CD4-positive, CD25-positive, alpha-beta regulatory T cell (primary cell): ENCODE data around the gene RNF181. TPM values are rescaled to one million over a fixed set of nuclear protein-coding genes. Genes with fewer than 3 reads are reported as not detected.

Source experiments
- ATAC-seq, 2 donors: fragments of 150-1000 bp; cut with Tn5 transposase; one replicate each; pipeline ENCODE4 v1.10.0; 2021; ENCODE audit warnings: low read depth in 2 of 2, moderate number of reproducible peaks in 2 of 2, moderate library complexity in 1 of 2
- DNase-seq, 3 donors: peaks; one replicate each; pipeline versions ENCODE4 v3.0.0 to v3.0.0-alpha.2; 2012 to 2022; ENCODE audit warnings: mixed read lengths in 1 of 3
- H3K27ac ChIP-seq: one replicate; pipeline ENCODE4 v1.7.0; 2013; ENCODE audit warnings: mild to moderate bottlenecking, low read length; ENCODE audit not compliant: insufficient read depth, poor library complexity, severe bottlenecking
- H3K27me3 ChIP-seq: one replicate; pipeline ENCODE4 v1.7.0; 2013; ENCODE audit warnings: low read length; ENCODE audit not compliant: control insufficient read depth, insufficient read depth
- H3K36me3 ChIP-seq: one replicate; pipeline ENCODE4 v1.7.0; 2013; ENCODE audit warnings: mild to moderate bottlenecking, low read length, moderate library complexity; ENCODE audit not compliant: control insufficient read depth, insufficient read depth
- H3K4me1 ChIP-seq: 2 replicates; pipeline ENCODE4 v1.7.0; 2013; ENCODE audit warnings: mild to moderate bottlenecking, low read length; ENCODE audit not compliant: insufficient read depth, control insufficient read depth, poor library complexity, severe bottlenecking
- H3K4me3 ChIP-seq: one replicate; pipeline ENCODE4 v1.7.0; 2013; ENCODE audit warnings: low read depth, mild to moderate bottlenecking, low read length, moderate library complexity
- H3K9me3 ChIP-seq, 2 experiments: 1 replicate in 1 of 2; 2 replicates in 1 of 2; pipeline ENCODE4 v1.7.0; 2013; ENCODE audit warnings: low read length in 2 of 2, mild to moderate bottlenecking in 1 of 2, moderate library complexity in 1 of 2; ENCODE audit not compliant: control insufficient read depth in 2 of 2
- H3K27ac Mint-ChIP-seq, 3 donors: one replicate each; pipeline ENCODE4 v1.8.0; 2020 to 2022; ENCODE audit warnings: mild to moderate bottlenecking in 3 of 3, mixed read lengths in 3 of 3, moderate library complexity in 2 of 3
- H3K27me3 Mint-ChIP-seq: one replicate; pipeline ENCODE4 v1.8.0; 2022; ENCODE audit warnings: mild to moderate bottlenecking, mixed read lengths
- H3K36me3 Mint-ChIP-seq: one replicate; pipeline ENCODE4 v1.8.0; 2020; ENCODE audit warnings: mixed read lengths
- H3K4me1 Mint-ChIP-seq, 4 donors: one replicate each; pipeline ENCODE4 v1.8.0; 2020 to 2022; ENCODE audit warnings: mixed read lengths in 4 of 4, mild to moderate bottlenecking in 1 of 4
- H3K4me3 Mint-ChIP-seq, 4 donors: one replicate each; pipeline ENCODE4 v1.8.0; 2020 to 2022; ENCODE audit warnings: mild to moderate bottlenecking in 4 of 4, mixed read lengths in 4 of 4, moderate library complexity in 3 of 4
- H3K9me3 Mint-ChIP-seq, 7 donors: one replicate each; pipeline ENCODE4 v1.8.0; 2020 to 2022; ENCODE audit warnings: mixed read lengths in 7 of 7, mild to moderate bottlenecking in 3 of 7, moderate library complexity in 2 of 7
- polyA plus RNA-seq, 4 donors: library from polyadenylated mRNA; unstranded; fragments of 300-500 nt; fragmentation: Illumina TruSeq; gene quantifications; one replicate each; pipeline ENCODE4 v1.2.3, GENCODE V29; 2021
- total RNA-seq: library from RNA; stranded (reverse); gene quantifications from one replicate; pipeline ENCODE4 v1.2.3, GENCODE V29; 2022

RNF181 gene, protein sequence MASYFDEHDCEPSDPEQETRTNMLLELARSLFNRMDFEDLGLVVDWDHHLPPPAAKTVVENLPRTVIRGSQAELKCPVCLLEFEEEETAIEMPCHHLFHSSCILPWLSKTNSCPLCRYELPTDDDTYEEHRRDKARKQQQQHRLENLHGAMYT
- total RNA-seq (47.0 TPM), polyA plus RNA-seq (100 to 1,000 TPM; 233 to 297 (median 251) TPM)

DNA sequence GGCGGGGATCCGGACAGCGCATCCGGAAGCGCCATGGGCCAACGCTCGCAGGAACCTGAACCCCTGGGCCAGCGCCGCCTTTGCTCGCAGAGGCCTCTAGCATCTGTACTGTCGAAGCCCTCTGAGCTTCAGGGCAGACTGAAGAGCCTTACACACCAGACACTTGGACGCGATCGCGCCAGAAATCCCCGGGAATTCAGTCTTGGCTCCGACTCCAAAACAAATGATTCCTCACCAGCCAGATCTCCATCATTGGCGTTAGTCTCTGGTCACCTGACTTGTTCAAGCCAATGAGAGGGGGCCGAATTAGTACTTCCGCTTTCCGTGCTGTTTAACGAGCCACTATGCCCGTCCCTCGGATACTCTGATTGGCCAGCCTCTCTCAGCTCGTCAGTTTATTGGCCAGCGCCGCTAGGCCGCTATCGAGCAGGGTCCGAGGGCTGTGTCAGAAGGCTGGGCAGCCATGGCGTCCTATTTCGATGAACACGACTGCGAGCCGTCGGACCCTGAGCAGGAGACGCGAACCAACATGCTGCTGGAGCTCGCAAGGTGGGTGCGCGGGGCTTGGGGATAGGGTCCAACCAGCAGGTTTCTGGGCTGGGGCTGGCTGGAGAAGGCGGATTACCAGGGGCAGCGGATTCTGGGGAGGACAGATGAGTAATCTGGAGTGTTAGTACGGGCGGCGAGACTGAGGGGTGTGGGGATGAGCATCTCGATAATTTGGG lies at the start of gene RNF181:
Gene RNF181, plus strand, starts transcription at position 445 of the 725 bp plus-strand sequence. Its CDS starts 19 bp downstream, at position 464.
- Mint-ChIP-seq H3K4me3 (peak within 1 kb of the TSS; percentile 96 to 99 (median 98)), H3K36me3 (peaks cover 4% of the 10 kb centered on the region), H3K4me1 (peaks cover 3 to 51% (median 19%) of the 10 kb centered on the region in 4 donors), H3K9me3 (no peaks in the 10 kb centered on the region), H3K27me3 (no peaks in the 10 kb centered on the region), H3K27ac (peak within 1 kb of the TSS; percentile 94 to 99 (median 98))
- H3K27me3 ChIP-seq = no peaks in the 10 kb centered on the region
- DNase-seq (peak; percentile 90 to 97 (median 91)), ATAC-seq (peak; percentile 99)
- H3K27ac ChIP-seq = peak within 1 kb of the TSS; percentile 80
- no peaks in the 10 kb centered on the region for H3K9me3 ChIP-seq
- peaks cover 17% of the 10 kb centered on the region for H3K36me3 ChIP-seq
- peaks cover 28% of the 10 kb centered on the region for H3K4me1 ChIP-seq
- peak within 1 kb of the TSS; percentile 88 for H3K4me3 ChIP-seq

DNA sequence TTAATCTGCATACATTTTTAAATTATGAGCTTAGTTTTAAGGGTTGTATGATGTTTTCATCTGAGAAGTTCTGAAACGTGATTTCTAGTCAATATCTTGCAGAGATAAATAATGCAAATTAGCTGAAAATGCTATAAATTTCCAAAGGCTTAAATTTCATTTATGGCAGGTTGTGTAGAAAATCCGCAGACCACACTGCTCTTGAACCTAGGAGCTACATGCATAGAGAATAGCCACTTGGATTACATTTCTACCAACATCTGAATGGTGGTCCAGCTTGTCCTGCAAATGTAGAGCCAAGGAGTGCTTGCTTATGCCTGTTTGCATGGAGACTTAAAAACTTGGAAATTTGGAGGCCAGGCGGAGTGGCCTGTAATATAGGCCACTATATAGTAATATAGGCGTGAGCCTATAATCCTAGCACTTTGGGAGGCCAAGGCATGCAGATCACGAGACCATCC lies 49.7 kb upstream of the RNF181 start:
- Histone ChIP-seq H3K4me1 (peaks cover 9% of the 10 kb centered on the region), H3K4me3 (no peak overlapping the region), H3K27me3 (no peaks in the 10 kb centered on the region), H3K9me3 (no peaks in the 10 kb centered on the region), H3K36me3 (peaks cover 65% of the 10 kb centered on the region), H3K27ac (no peak overlapping the region)
- Mint-ChIP-seq H3K27ac (no peak overlapping the region), H3K9me3 (no peaks in the 10 kb centered on the region), H3K36me3 (peaks cover 34% of the 10 kb centered on the region), H3K4me1 (peaks cover 3 to 28% (median 19%) of the 10 kb centered on the region in 4 donors), H3K27me3 (no peaks in the 10 kb centered on the region), H3K4me3 (no peak overlapping the region)
- ATAC-seq = no peak
- no peak for DNase-seq

DNA sequence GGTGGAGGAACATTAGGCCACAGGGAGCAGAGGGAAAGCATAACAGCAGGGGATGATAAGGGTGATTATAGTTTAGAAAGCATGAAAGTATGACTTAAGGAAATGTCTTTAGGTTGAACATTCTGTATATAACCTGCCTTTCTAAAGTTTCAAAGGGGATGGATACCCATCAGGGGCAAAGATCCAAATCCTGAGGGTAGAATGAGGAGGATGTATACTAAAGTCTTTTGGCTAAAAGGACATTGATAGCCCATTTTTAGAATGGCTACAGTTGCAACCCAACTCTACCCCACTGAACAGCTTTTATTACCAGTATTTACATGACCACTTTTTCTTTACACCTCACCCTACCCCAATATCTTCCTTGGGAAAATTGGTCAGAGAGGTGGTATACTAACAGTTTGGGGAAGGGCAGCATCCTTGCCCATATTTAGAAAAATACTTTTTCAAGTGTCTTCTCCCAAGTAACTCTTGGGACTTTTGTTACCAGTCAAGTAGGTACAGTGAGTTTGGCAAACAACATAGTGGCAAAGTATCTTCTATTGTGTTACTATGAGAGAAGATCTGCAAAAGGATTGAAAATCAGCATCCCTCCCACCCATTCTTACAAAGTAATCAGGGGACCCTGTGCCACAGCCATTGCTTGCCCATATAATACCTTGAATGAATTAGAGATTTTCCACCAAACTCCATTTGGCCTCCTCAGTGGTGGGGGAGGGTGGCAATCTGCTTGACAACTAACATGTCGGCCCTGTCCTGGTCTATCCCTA lies 48.3 kb upstream of the RNF181 start:
- peak overlapping the region in 1 of 3 donors; percentile 32 for H3K27ac Mint-ChIP-seq
- no peak for ATAC-seq
- no peaks in the 10 kb centered on the region for H3K9me3 Mint-ChIP-seq
- H3K36me3 ChIP-seq = peaks cover 60% of the 10 kb centered on the region
- H3K4me3 Mint-ChIP-seq = no peak overlapping the region
- H3K27me3 Mint-ChIP-seq = no peaks in the 10 kb centered on the region
- H3K4me1 Mint-ChIP-seq = peaks cover 0 to 17% (median 12%) of the 10 kb centered on the region in 4 donors
- no peaks in the 10 kb centered on the region for H3K4me1 ChIP-seq
- no peak overlapping the region for H3K4me3 ChIP-seq
- DNase-seq = no peak
- H3K27me3 ChIP-seq = no peaks in the 10 kb centered on the region
- peaks cover 37% of the 10 kb centered on the region for H3K36me3 Mint-ChIP-seq
- H3K9me3 ChIP-seq = no peaks in the 10 kb centered on the region
- H3K27ac ChIP-seq = no peak overlapping the region

DNA sequence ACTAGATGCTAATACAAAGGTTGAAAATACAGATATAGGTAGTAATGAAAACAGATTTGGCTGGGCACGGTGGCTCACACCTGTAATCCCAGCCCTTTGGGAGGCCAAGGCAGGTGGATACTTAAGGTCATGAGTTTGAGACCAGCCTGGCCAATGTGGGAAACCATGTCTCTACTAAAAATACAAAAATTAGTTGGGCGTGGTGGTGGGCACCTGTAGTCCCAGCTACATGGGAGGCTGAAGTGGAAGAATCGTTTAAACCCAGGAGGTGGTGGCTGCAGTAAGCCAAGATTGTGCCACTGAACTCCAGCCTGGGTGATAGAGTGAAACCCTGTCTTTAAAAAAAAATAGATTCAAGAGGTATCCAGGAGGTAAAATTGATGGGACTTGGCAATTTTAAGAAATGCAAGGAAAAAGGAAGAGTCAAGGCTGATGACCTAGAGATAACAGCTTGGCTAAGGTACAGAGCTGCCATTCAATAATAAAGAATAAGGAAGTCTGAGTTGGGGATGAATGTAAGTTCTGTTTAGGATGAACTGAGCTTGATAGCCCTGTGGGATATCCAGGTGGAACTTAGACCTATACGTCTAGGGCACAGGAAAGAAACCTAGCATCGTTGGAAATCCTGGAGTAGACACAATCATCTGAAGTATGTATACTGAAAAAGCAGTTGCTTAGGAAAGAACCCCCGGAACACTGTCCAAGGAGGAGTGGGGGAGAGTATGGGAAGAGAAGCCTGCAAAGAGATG lies 47.5 kb upstream of the RNF181 start:
- peaks cover 0 to 10% (median 7%) of the 10 kb centered on the region in 4 donors for H3K4me1 Mint-ChIP-seq
- Histone ChIP-seq H3K36me3 (peaks cover 57% of the 10 kb centered on the region), H3K27me3 (no peaks in the 10 kb centered on the region), H3K9me3 (no peaks in the 10 kb centered on the region), H3K4me1 (no peaks in the 10 kb centered on the region), H3K27ac (no peak overlapping the region), H3K4me3 (no peak overlapping the region)
- ATAC-seq (no peak), DNase-seq (no peak)
- H3K36me3 Mint-ChIP-seq = peaks cover 33% of the 10 kb centered on the region
- H3K4me3 Mint-ChIP-seq = no peak overlapping the region
- no peaks in the 10 kb centered on the region for H3K9me3 Mint-ChIP-seq
- H3K27ac Mint-ChIP-seq = peak overlapping the region in 2 of 3 donors; percentile 26 to 32
- no peaks in the 10 kb centered on the region for H3K27me3 Mint-ChIP-seq

DNA sequence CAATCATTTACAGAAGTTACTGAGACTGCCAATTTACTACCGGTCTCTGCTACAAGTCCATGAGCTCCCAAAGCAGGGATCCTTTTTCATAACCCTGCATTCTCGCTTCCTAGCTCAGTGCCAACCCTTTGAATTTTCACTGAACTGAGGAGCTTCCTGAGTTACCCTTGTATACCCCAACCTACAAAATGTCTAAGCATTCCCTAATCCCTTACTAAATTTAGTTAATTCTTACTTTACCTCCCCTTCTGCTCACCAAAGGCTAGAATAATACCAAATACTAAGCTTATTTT lies 47.0 kb upstream of the RNF181 start:
- no peak overlapping the region for H3K4me3 ChIP-seq
- no peaks in the 10 kb centered on the region for H3K9me3 ChIP-seq
- peaks cover 52% of the 10 kb centered on the region for H3K36me3 ChIP-seq
- no peaks in the 10 kb centered on the region for H3K4me1 ChIP-seq
- no peak overlapping the region for H3K27ac ChIP-seq
- H3K4me3 Mint-ChIP-seq = no peak overlapping the region
- no peak for DNase-seq
- H3K27me3 ChIP-seq = no peaks in the 10 kb centered on the region
- H3K27me3 Mint-ChIP-seq = no peaks in the 10 kb centered on the region
- peak overlapping the region in 1 of 3 donors; percentile 26 for H3K27ac Mint-ChIP-seq
- peaks cover 0 to 8% (median 6%) of the 10 kb centered on the region in 4 donors for H3K4me1 Mint-ChIP-seq
- peaks cover 29% of the 10 kb centered on the region for H3K36me3 Mint-ChIP-seq
- ATAC-seq = no peak
- H3K9me3 Mint-ChIP-seq = no peaks in the 10 kb centered on the region

DNA sequence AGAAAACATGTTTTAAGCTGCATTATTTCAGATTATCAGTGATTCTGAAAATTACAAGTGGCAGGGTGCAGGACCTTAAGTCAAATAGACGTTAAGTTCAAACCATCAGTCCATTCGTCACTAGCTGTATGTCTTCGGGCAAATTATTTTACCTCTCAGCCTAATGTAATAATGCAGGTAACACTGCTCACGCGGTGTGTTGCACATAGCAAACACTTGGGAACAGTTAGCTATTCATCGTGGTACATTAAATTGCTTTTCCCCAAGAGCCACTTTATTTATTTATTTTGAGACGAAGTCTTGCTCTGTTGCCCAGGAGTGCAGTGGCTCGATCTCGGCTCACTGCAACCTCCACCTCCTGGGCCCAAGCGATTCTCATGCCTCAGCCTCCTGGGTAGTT lies 46.5 kb upstream of the RNF181 start:
- Mint-ChIP-seq H3K9me3 (no peaks in the 10 kb centered on the region), H3K36me3 (peaks cover 25% of the 10 kb centered on the region), H3K4me3 (no peak overlapping the region), H3K27me3 (no peaks in the 10 kb centered on the region), H3K4me1 (peaks cover 0 to 8% (median 5%) of the 10 kb centered on the region in 4 donors), H3K27ac (no peak overlapping the region)
- no peaks in the 10 kb centered on the region for H3K4me1 ChIP-seq
- ATAC-seq = no peak
- H3K27ac ChIP-seq = no peak overlapping the region
- no peaks in the 10 kb centered on the region for H3K9me3 ChIP-seq
- H3K27me3 ChIP-seq = no peaks in the 10 kb centered on the region
- H3K36me3 ChIP-seq = peaks cover 51% of the 10 kb centered on the region
- no peak for DNase-seq
- no peak overlapping the region for H3K4me3 ChIP-seq

DNA sequence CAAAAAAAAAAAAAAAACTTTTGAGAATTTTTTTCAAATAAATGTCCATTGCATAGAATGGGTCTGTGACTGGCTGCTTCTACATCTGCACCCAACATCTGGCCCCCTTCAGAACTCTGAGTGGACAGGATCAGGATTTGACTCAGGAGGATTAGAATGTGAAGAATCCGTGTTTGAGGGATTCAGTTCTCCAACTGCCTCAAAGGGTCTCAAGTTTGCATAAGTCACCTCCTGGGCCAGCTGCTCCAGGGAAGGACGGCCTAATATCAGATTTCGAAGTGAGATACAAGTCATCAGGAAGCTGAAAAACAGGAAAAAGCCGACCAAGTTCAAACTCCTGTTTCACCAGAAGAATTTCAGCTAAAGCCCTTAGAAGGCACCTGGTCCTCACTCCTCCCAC lies 45.7 kb upstream of the RNF181 start:
- H3K36me3 ChIP-seq = peaks cover 51% of the 10 kb centered on the region
- H3K4me3 Mint-ChIP-seq = no peak overlapping the region
- no peaks in the 10 kb centered on the region for H3K9me3 Mint-ChIP-seq
- H3K27ac Mint-ChIP-seq = no peak overlapping the region
- DNase-seq = no peak
- H3K27me3 ChIP-seq = no peaks in the 10 kb centered on the region
- no peaks in the 10 kb centered on the region for H3K4me1 ChIP-seq
- no peaks in the 10 kb centered on the region for H3K9me3 ChIP-seq
- no peak overlapping the region for H3K27ac ChIP-seq
- peaks cover 0 to 8% (median 4%) of the 10 kb centered on the region in 4 donors for H3K4me1 Mint-ChIP-seq
- peaks cover 24% of the 10 kb centered on the region for H3K36me3 Mint-ChIP-seq
- no peaks in the 10 kb centered on the region for H3K27me3 Mint-ChIP-seq
- H3K4me3 ChIP-seq = no peak overlapping the region
- no peak for ATAC-seq
